ENCODE data around the gene VIT. TPM values are rescaled to one million over a fixed set of nuclear protein-coding genes. Genes with fewer than 3 reads are reported as not detected.

Gene VIT
- total RNA-seq, 1 experiment from 2014 or later = not detected

- no TSS peak for BruUV-seq (replicated peaks)
- Histone ChIP-seq H3K9ac (ENCODE audit: low read length) (no peak overlapping the region), H3K79me2 (ENCODE audit: low read length) (no peaks in the 10 kb centered on the region), H3K4me1 (ENCODE audit: insufficient read depth, low read length) (peaks cover 6% of the 10 kb centered on the region; the same call in 1 of the 2 replicates), H3K4me2 (ENCODE audit: low read length) (no peak overlapping the region), H2AFZ (ENCODE audit: low read length) (no peak overlapping the region), H3K9me2 (replicated peaks; ENCODE audit: low read length) (no peaks in the 10 kb centered on the region), H3K27me3 (ENCODE audit: low read length) (no peaks in the 10 kb centered on the region), H3K36me3 (ENCODE audit: low read depth, low read length) (no peaks in the 10 kb centered on the region), H3K27ac (ENCODE audit: low read length) (no peak overlapping the region), H4K20me1 (ENCODE audit: low read length) (no peaks in the 10 kb centered on the region), H3K9me3 (ENCODE audit: low read length) (no peaks in the 10 kb centered on the region), H3K4me3 (ENCODE audit: low read length) (no peak overlapping the region), H3F3A (ENCODE audit: low read length, unreplicated experiment) (no peaks in the 10 kb centered on the region)
- CTCF ChIA-PET = no interaction called here
- POLR2A ChIA-PET (ENCODE audit: unreplicated experiment) = no interaction called here
- ATAC-seq (no peak), DNase-seq (no peak)
- intact Hi-C loops (cut with micrococcal nuclease) = no loop called here
- no peak for TF ChIP-seq EZH2 (IDR thresholded peaks at IDR 0.05; ENCODE audit: low read length, unreplicated experiment)
- TF ChIP-seq CTCF (conservative IDR thresholded peaks at IDR 0.05; ENCODE audit: low read depth, low read length) = no peak
- TF ChIP-seq EZH2phosphoT487 (IDR thresholded peaks at IDR 0.05; ENCODE audit: borderline replicate concordance, low read length) = no peak
Measured at GRCh38 chr2:36843838-36844237, 147.3 kb downstream of the VIT start.

GRCh38 chr2:36849265-36849664 lies 152.8 kb downstream of the VIT start:
- H2AFZ ChIP-seq (ENCODE audit: low read length) = no peak overlapping the region
- no peaks in the 10 kb centered on the region for H3K9me2 ChIP-seq (replicated peaks; ENCODE audit: low read length)
- POLR2A ChIA-PET (ENCODE audit: unreplicated experiment) = no interaction called here
- H3K9me3 ChIP-seq (ENCODE audit: low read length) = no peaks in the 10 kb centered on the region
- no peaks in the 10 kb centered on the region for H3K4me1 ChIP-seq (ENCODE audit: insufficient read depth, low read length)
- H3K79me2 ChIP-seq (ENCODE audit: low read length) = no peaks in the 10 kb centered on the region
- CTCF ChIA-PET = no interaction called here
- H4K20me1 ChIP-seq (ENCODE audit: low read length) = no peaks in the 10 kb centered on the region
- no peak overlapping the region for H3K4me2 ChIP-seq (ENCODE audit: low read length)
- H3K27me3 ChIP-seq (ENCODE audit: low read length) = no peaks in the 10 kb centered on the region
- H3K36me3 ChIP-seq (ENCODE audit: low read depth, low read length) = peaks cover 12% of the 10 kb centered on the region
- DNase-seq (no peak), ATAC-seq (no peak)
- BruUV-seq (replicated peaks) = no TSS peak
- intact Hi-C loops (cut with micrococcal nuclease) = no loop called here
- H3F3A ChIP-seq (ENCODE audit: low read length, unreplicated experiment) = no peaks in the 10 kb centered on the region
- no peak overlapping the region for H3K4me3 ChIP-seq (ENCODE audit: low read length)
- TF ChIP-seq EZH2phosphoT487 (IDR thresholded peaks at IDR 0.05; ENCODE audit: borderline replicate concordance, low read length) (no peak), CTCF (conservative IDR thresholded peaks at IDR 0.05; ENCODE audit: low read depth, low read length) (no peak), EZH2 (IDR thresholded peaks at IDR 0.05; ENCODE audit: low read length, unreplicated experiment) (no peak)
- H3K27ac ChIP-seq (ENCODE audit: low read length) = no peak overlapping the region
- H3K9ac ChIP-seq (ENCODE audit: low read length) = no peak overlapping the region

GRCh38 chr2:36854241-36854640 lies 157.7 kb downstream of the VIT start:
- Histone ChIP-seq H4K20me1 (ENCODE audit: low read length) (no peaks in the 10 kb centered on the region), H3K36me3 (ENCODE audit: low read depth, low read length) (peaks cover 17% of the 10 kb centered on the region), H3K9me3 (ENCODE audit: low read length) (no peaks in the 10 kb centered on the region), H3K9me2 (replicated peaks; ENCODE audit: low read length) (no peaks in the 10 kb centered on the region), H3K27ac (ENCODE audit: low read length) (no peak overlapping the region), H3K4me3 (ENCODE audit: low read length) (no peak overlapping the region), H3K79me2 (ENCODE audit: low read length) (no peaks in the 10 kb centered on the region), H3K4me1 (ENCODE audit: insufficient read depth, low read length) (no peaks in the 10 kb centered on the region), H3F3A (ENCODE audit: low read length, unreplicated experiment) (no peaks in the 10 kb centered on the region), H3K27me3 (ENCODE audit: low read length) (no peaks in the 10 kb centered on the region), H2AFZ (ENCODE audit: low read length) (no peak overlapping the region), H3K4me2 (ENCODE audit: low read length) (no peak overlapping the region), H3K9ac (ENCODE audit: low read length) (no peak overlapping the region)
- no peak for ATAC-seq
- ChIA-PET CTCF (no interaction called here), POLR2A (ENCODE audit: unreplicated experiment) (no interaction called here)
- BruUV-seq (replicated peaks) = no TSS peak
- intact Hi-C loops (cut with micrococcal nuclease) = no loop called here
- no peak for TF ChIP-seq EZH2 (IDR thresholded peaks at IDR 0.05; ENCODE audit: low read length, unreplicated experiment)
- TF ChIP-seq EZH2phosphoT487 (IDR thresholded peaks at IDR 0.05; ENCODE audit: borderline replicate concordance, low read length) = no peak
- TF ChIP-seq CTCF (conservative IDR thresholded peaks at IDR 0.05; ENCODE audit: low read depth, low read length) = no peak
- no peak for DNase-seq
